Stromal cell of bone marrow (primary cell): ENCODE results near the gene ARHGAP24.
A peak's percentile ranks its signal among the peaks of the same experiment; 100 is the strongest.

Experiments used
- DNase-seq: peaks from one replicate; pipeline ENCODE4 v3.0.0-alpha.2; 2012; ENCODE audit warnings: low read depth

Gene ARHGAP24

DNA sequence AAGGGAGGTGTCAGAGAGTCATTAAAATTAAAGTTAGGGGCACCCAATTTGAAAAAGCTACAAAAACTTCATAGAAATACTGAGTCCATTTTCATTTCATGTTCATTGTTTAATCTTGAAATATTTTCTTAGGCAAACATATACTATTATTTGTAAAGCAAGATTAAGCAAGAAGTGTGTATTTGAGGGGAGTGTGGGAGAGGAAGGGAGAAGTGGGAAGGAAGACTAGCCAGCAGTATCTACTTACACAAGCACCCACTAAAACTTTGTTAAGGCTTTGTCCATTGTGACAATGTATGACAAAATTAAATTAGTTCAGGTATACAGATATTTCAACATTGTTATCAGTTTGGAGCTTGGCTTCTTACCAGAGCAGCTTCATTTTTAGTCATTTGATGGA, 222.9 kb downstream of the ARHGAP24 start:
- no peak for DNase-seq

DNA sequence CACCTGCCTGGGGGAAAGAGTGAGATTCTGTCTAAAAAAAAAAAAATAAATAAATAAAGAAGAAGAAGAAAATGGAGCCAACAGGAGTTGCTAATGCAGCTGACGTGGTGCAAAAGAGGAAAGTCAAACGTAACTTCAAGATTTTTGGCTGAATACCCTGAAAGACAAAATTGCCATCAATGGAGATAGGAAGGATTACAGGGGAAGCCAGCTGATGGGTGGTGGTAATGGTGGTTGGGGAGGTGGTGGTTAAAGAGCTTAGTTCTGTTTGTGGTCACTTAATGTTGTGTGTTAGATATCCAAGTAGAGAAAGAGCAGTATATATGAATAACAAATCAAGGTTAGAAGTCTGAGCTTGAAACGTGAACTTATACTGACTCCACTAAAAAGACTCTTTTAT, 225.4 kb downstream of the ARHGAP24 start:
- DNase-seq = no peak

DNA sequence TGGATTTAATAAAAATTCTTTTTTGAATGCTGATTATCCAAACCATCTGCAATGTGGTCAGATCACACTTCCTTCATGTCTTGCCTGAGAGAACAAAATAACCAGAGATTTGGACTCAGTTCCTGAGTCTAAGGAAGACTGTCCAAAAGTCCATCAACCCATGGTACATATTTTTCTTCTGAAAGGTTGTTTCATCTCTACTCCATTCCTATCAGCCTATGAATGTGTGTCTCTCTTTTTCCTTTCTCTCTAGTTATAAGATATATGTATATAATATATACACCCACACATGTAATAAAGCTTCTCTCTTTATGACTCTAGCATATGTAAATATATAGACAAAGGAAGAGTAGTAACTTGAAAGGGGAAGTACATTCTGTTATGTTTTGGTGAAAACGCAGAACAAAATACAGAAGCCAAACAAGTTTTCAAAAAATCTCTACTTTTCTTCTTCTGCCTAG, 226.9 kb downstream of the ARHGAP24 start:
- no peak for DNase-seq

DNA sequence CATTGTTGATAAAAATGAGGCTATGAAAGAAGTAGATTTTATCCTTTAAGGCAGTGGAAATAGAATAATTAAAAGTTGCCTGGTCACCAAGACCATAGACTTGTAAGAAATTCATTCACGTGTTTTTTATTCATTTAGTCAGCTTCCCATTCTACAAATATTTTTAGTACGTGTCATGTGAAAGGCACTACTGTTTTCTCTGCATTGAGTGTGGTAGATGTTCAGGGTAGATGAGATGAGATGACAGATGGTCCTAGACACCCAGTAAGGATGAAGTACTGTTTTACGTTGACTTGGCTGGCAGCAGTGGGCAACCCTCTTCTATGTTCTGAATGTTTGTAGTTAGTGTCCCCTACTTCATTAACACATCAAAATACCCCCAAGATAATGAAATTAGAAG, 228.1 kb downstream of the ARHGAP24 start:
- no peak for DNase-seq

DNA sequence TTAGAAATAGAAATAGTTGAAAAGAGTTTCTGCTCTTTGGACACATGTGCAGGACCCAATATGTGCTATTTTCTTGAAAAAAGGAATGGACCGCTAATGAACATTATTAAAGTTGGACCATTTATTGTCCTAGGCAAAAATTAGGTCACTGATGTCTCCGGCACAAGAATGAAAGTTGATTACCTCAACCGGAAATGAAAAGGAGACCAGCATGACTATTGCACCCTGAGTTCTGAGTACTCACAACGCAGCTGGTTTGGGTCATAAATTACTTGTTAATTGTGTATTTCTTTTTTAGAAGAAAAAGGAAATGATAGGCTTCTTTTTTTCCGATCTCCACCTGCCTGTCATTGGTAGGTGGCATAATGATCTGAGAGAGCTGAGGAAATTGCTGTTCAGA, 232.7 kb downstream of the ARHGAP24 start:
- DNase-seq = no peak

DNA sequence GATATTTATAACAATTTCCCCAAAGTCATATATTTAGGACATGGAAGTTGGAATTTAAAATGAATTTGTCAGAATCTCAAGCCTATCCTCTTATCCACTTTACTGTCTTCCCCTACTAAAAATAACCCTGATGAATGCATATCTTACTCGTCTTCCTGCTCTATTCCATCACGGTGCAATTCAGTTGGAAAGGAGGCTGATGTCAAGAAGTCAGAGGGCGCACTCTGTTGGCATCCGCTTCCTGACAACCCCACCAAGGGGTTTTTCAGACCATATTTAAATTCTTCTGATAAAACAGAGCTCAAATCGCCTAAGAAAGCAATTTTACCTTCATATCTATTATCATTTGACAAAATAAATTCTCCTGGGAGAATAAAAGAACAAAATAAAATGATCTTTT, 233.5 kb downstream of the ARHGAP24 start:
- DNase-seq = no peak

DNA sequence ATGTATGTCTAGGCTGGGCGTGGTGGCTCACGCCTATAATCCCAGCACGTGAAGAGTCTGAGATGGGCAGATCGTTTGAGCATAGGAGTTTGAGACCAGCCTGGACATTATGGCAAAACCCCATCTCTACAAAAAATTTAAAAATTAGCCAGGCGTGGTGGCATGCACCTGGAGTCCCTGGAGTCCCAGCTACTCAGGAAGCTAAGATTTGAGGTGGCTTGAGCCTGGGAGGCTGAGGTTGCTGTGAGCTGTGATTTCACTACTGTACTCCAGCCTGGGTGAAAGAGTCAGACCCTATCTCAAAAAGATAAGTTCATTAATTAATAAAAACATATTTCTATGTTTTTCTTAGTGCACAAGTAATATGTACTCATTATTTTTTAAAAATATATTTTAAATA, 238.1 kb downstream of the ARHGAP24 start:
- DNase-seq = no peak

DNA sequence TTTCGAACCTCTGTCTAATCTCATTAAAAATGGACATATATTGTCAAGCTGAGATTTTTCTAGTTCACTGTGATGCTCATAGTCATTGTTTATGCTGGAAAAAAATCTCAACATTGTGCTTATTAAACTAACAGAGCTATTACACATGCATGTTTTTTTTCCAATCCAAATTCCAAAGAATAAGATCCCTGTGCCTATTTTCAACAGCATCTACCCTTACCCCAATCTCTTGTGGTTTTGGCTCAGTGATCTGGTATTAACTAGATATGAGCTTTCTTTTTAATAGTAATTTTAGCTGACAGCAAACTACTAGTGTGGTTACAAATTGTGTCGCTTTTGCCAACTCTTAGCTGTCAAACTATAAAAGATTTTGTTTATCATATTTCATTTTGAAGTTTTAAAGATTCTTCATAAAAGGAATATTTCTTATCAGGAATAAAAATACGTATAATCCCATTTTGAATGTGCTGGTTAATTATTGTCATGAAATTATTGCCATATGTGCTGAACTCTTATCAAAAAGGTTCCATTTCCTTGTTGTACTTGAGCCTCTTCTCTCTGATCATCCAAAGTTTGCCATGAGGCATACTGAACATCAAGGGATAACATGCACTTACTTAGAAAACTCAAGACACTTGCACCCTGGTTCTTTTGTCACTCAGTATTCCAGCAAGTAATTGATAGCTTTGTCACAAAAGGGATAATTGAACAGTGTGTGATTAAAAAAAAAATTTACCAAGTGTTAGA, 241.2 kb downstream of the ARHGAP24 start:
- peak; percentile 46 for DNase-seq

DNA sequence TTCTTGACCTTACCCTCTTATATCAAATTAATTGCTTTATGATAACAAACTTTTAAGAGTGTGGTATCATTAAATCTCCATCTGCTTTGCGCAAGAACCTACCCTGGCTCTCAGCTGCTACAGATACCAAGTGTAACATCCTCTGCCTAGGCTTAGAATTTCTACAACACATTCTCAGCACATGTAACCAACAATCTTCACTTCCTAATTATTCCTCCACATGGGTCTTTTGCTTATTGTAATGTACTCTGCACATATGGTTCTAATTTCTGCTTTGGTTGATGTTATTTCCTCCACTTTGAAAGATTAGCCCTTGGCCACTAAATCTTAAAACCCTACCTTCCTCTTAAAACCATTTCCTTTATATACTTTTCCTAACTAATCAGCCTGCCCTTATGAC, 242.4 kb downstream of the ARHGAP24 start:
- DNase-seq = no peak

DNA sequence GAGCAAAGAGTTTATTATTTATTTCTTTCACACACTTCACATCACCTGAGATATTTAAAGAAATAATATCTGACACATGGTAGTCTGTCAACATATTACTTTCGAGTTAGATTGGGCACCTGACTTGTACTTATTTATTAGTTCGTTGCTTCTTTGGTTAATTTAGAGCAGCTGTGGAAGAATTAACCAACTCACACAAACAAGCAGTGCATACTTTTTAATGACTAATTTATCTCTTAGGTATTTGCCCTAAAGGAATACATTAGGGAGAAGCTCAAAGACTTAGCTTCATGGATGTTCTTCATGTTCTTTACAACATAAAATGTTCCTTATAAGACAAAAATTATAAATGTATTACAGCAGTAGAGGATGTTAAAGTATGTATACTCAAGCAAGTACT, 242.9 kb downstream of the ARHGAP24 start:
- DNase-seq = no peak

DNA sequence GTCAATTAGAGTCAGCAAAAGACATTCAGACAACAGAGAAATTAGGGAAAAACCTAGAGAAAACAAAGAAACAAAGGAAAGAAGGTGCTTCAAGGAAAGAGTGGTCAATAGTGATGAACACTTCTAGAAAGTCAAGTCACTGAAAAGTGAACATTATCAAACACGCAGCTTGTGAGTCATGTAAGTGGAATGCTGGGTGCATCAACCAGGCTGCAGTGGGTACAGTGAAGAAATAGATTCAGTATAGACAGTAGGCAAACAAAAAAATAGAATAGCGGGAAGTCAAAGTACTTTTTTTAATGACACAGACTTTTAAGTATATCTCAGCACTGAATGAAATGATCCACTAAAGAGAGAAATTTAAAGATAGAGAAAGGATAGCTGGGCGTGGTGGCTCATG, 245.8 kb downstream of the ARHGAP24 start:
- no peak for DNase-seq

DNA sequence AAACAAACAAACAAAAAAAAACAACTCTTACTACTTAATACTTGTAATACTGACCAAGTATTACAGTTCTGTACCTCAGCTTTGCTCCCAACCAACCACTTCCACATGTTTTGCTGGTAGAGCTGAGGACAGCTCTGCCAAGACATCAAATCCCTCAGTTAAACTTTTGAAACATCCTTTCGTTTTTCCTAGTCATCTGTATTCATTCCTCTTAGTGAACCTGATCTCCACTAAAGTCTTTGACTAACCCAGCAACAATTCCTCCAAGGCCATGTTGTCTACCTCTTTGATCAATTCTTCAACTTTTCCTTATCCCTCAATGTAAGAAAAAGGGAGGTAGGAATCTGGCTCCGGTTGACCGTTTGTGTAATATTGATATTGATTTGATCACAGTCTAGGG, 247.5 kb downstream of the ARHGAP24 start:
- no peak for DNase-seq

DNA sequence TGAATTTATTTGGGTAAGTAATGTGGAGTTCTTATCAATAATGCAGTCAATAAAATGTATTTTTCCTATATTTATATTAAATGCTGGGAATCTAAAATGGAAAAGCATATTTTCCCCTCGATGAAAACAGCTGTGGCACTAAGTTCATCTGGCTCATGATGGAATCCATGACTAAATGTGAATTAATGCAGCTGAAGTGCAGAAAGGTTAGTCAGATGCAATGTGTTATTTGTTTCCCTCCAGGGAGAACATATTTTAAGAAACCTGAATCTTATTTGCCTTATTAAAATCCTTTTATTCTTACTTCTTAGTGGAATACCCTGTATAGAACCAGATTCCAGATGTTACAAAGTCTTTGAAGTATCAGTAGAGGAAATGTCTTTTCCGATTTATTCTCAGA, 247.9 kb downstream of the ARHGAP24 start:
- no peak for DNase-seq

DNA sequence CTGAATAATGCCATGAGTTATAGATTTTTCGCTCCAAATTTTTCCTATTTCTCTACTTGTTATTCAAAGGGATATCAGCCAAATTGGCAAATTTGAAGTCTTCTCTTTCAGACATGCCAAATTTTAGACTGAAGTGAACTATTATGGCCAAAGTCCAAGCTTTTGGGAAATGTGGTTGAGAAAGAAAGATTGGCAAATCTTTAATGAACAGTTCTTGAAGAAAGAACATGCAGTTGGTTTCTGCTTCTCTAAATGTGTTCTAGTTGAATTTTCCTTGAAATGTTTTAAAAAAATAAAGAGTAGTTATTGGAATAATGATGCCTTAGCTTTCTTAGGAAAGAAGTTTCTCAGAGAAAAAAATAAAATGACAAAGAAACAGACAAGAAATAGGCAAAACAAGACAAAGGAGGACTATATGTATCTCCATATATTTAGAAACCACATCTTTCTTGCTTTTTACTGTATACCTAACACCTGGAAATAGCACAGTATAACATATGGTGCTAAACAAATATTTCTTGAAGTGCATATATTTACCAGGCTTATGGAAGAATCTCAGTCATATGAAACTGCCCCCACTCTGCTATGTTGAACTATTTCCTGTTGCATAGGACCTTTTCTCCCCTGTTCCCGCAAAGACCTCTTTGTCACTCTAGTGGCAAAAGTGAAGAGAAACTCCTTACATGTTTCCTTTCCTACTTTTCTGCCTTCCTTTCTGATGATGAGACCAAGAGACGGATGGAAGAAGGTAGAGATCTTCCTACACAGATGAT, 250.0 kb downstream of the ARHGAP24 start:
- peak; percentile 74 for DNase-seq

DNA sequence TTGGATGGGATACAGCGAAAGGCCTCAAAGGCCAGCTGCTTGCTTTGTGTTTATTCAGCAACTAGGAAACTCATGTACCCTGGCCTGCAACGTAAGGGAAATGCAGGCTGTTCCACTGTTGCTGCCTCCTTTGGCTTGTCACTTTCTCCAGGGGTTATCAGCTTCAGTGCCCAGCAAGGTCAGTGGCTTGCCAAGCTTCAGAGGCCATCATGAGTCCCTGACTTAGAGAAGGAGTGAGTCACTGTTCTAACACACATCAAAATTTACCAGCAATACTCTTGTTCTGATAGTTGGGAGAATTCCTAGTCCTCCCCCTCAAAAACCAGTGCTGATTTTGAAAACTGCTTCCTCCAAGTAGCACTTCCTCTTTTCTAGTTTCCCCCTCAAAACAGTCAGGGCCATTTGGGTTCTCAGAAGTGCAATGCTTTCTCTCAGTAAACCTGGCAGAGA, 250.8 kb downstream of the ARHGAP24 start:
- no peak for DNase-seq

DNA sequence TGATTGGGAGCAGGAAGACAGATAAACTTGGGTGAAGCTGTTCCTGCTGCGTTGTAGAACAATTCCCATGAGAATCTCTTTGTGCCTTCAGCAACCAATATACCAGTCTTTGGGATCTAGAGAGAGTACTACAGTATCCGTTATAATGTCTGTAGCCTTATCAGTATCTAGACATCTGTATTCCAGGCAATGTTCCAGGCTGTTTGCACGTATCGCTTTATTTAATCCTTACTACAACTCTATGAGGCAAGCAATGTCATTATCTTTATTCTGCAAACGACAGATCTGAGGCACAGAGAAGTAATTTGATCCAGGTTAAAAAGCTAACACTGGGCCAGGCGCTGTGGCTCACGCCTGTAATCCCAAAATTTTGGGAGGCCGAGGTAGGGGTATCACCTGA, 251.6 kb downstream of the ARHGAP24 start:
- DNase-seq = no peak

DNA sequence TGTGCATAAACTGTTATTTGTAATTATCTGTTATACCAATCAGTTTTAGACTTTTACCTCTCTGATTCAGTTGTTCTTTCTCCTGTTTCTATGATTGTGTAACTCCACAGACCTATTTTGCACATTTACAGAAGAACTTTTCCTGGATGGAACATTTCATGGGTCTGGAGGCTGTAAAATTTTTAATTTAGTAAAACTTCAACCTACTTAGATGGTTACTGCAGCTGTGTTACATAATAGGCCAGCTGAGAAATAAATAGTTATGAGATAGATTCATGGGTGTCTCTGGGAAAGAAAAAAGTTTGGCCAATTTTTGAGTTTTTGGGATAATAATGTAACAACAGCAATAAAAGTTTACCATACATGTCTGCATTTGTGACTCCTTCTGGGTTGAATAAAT, 253.5 kb downstream of the ARHGAP24 start:
- no peak for DNase-seq

DNA sequence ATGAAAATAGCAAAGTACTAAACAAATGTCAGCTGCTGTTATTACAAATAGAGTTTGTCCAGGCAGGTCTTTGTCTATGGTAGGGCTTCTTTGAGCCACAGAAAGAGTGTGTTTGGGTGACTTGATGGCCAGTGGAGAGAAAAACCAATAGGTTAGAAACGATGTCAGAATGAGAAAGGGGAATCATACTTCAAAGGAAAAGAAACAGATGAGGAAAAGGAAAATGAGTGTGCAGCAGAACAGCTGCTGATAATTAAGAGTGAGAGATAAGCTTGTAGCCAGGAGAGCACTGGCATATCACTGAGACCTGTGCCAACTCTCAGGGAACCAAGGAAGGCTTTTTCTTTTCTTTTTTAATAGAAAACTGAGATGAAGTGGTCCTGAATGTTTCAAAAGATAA, 257.2 kb downstream of the ARHGAP24 start:
- DNase-seq = no peak

DNA sequence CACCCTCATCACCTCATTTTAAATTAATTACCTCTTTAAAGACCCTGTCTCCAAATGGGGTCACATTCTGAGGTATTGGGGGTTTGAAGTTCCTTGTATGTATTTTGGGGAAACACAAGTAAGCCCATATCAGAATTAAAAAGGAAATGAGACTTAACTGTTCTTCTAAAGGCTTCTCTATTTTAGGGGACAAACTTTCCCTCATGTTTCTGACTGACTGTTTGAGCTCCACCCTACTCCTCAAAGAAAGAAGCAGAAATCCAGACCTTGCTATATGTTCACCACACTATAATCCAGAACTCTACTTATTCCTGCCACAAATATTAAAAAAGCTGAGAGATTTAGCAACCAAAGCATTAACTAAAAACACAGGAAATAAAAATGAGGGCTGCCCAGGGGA, 258.8 kb downstream of the ARHGAP24 start:
- no peak for DNase-seq

DNA sequence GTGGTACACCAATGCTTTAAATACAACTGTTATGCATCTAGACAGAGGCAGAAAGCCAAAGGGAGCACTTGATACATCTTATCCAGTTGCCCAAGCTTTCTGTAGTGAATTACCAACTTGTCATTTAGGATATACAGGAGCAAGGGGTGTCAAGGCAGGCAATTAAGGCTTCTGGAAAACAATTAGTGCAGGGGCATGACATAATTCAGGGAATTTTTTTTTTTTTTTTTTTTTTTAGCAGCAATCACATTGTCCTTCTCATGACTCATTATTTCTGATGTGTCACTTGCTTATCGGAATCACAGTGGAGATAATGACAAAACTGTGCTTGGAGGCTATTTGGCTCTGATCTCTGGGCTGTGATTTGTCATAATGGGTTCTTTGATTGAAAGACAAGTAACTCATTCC, 259.5 kb downstream of the ARHGAP24 start:
- no peak for DNase-seq

DNA sequence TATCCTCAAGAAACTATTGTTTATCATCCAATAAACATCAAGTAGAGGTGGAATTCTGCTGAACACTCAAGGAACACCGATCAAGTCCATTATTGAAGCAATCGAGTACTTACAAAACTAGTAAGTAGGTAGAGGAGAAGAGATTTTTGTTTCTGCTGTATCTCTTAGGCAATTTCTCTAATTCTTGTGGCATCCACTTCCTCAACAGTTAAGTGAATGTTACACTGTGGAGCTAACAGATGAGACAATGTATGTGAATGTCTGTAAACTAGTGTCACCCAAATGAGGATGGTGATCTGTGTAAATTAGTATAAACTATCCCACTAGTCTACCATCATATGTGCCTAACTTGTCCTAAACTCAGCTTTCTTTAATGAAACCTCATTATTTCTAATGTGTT, 261.6 kb downstream of the ARHGAP24 start:
- no peak for DNase-seq

DNA sequence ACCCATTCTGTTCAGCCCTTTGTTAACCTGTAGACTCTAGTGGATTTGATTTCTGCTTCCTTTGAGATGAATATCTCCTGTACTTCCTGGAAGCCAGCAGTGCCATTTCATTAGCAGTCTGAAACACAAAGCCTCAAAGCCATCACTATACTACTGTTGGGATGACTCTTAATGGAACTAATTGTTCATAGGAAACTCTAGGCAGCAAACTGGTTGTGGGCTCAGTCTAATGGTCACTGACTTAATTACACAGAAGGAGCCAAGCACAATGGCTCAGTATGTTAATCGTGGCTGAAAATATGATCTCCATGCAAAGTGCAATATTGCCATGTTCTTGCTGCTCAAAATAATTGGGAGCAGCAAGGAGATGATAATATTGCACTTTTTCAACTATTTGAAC, 262.3 kb downstream of the ARHGAP24 start:
- no peak for DNase-seq

DNA sequence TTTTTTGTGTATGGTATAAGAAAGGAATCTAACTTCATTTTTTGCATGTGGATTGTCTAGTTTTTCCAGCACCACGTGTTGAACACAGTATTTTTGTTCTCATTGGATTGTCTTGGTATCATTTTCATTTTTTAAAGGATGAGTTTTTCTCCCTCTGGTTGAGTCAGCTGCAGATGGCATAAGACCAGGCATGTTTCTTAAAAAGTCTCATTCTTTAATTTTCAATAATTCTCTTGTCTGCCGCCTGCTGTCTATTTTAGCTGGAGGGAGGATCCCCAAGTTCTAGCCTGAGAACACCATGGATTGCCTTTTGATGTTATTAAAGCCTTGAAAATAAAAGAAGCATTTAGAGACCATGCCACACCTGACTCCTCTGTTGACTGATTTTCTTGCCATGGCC, 263.8 kb downstream of the ARHGAP24 start:
- no peak for DNase-seq

DNA sequence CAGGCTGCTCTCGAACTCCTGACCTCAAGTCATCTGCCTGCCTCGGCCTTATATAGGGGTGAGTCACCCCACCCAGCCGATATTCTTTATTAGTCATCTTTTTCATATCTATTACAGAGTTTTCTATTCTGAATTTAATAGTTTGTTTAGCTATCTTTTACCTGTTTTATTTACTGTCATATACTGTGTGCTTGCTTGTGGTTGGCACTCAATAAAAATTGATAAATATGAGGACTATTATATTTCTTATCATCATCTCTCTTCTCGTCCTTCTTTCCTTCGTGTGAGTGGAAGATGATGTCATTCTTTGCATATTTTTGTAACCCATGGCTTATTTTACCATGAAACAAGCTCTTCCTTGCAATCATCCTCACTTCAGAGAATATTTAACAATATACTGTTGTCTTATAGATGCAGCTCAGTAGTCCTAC, 265.5 kb downstream of the ARHGAP24 start:
- DNase-seq = no peak
